Transverse colon (tissue), 4 donors: ENCODE measurements around the gene REEP1.

Source experiments
- POLR2AphosphoS5 ChIP-seq, 3 donors: sonication (generic); formaldehyde crosslinking; IDR thresholded peaks; one replicate each; pipeline ENCODE4 v1.6.1; 2016; ENCODE audit warnings: antibody characterized with exemption in 3 of 3
- TF ChIP-seq, protein P1 (sequence below), 5 experiments: fragments of 200-600 bp in 3 of 5; fragments of 450-650 bp in 2 of 5; sonication (generic) in 3 of 5; IDR thresholded peaks; 1 replicate in 2 of 5; 2 replicates in 3 of 5; pipeline ENCODE4 v1.5.1; 2016 to 2017; ENCODE audit warnings: antibody characterized with exemption in 5 of 5, inconsistent platforms in 3 of 5, mild to moderate bottlenecking in 2 of 5, moderate library complexity in 1 of 5

DNA sequence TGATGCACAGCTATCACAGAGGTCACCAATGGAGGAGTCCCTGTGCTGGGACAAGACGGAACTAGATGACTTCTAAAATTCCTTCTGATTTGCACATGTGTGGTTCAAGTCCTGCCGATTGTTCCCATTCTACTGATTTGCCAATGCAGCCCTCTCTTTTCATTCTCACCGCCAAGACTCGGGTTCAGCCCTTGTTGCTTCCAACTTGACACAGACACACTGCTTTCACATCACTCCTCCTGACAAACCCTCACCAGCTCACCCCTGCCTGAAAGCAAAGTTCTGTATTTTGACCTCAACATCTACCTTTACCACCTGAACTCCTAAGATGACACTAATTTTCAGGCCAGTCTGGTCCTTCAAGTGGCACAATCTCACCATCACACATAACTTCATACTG, 25.5 kb downstream of the REEP1 start:
- TF ChIP-seq POLR2AphosphoS5 (IDR thresholded peaks at IDR 0.05): no peak
- TF ChIP-seq, protein P1, sequence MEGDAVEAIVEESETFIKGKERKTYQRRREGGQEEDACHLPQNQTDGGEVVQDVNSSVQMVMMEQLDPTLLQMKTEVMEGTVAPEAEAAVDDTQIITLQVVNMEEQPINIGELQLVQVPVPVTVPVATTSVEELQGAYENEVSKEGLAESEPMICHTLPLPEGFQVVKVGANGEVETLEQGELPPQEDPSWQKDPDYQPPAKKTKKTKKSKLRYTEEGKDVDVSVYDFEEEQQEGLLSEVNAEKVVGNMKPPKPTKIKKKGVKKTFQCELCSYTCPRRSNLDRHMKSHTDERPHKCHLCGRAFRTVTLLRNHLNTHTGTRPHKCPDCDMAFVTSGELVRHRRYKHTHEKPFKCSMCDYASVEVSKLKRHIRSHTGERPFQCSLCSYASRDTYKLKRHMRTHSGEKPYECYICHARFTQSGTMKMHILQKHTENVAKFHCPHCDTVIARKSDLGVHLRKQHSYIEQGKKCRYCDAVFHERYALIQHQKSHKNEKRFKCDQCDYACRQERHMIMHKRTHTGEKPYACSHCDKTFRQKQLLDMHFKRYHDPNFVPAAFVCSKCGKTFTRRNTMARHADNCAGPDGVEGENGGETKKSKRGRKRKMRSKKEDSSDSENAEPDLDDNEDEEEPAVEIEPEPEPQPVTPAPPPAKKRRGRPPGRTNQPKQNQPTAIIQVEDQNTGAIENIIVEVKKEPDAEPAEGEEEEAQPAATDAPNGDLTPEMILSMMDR (IDR thresholded peaks at IDR 0.05): no peak
